Vagina (tissue), 2 donors: ENCODE data around the gene VGF. TPM values are rescaled to one million over a fixed set of nuclear protein-coding genes. Genes with fewer than 3 reads are reported as not detected.
"Not testable (repeated sequence)": the region's sequence is repeated elsewhere in the genome, so short reads cannot be mapped to it uniquely, and the experiment has no call there.

Experiments used
- DNase-seq, 2 donors: peaks; one replicate each; pipeline ENCODE4 v3.0.0-alpha.2; 2017; ENCODE audit errors: extremely low spot score in 2 of 2
- H3K27ac ChIP-seq: fragments of 200-600 bp; sonication (generic); one replicate; pipeline ENCODE4 v1.5.1; 2019
- H3K27me3 ChIP-seq: fragments of 200-600 bp; sonication (generic); one replicate; pipeline ENCODE4 v1.5.1; 2019
- H3K36me3 ChIP-seq, 2 donors: fragments of 200-600 bp; sonication (generic); one replicate each; pipeline ENCODE4 v1.5.1; 2017 to 2019
- H3K4me1 ChIP-seq: fragments of 200-600 bp; sonication (generic); one replicate; pipeline ENCODE4 v1.5.1; 2019
- H3K4me3 ChIP-seq, 2 donors: fragments of 200-600 bp; sonication (generic); 1 replicate in 1 of 2; 2 replicates in 1 of 2; pipeline ENCODE4 v1.5.1; 2016 to 2019
- H3K9me3 ChIP-seq: fragments of 200-600 bp; sonication (generic); one replicate; pipeline ENCODE4 v1.5.1; 2019
- POLR2A ChIP-seq, 2 donors: fragments of 450-650 bp; IDR thresholded peaks; one replicate each; pipeline ENCODE4 v1.6.1; 2017; ENCODE audit warnings: antibody characterized with exemption in 2 of 2, mild to moderate bottlenecking in 2 of 2, moderate library complexity in 2 of 2
- POLR2AphosphoS5 ChIP-seq, 2 donors: sonication (generic); formaldehyde crosslinking; IDR thresholded peaks; one replicate each; pipeline ENCODE4 v1.9.0; 2017; ENCODE audit warnings: antibody characterized with exemption in 2 of 2, mild to moderate bottlenecking in 2 of 2, low read depth in 1 of 2; ENCODE audit not compliant: insufficient read depth in 1 of 2
- intact Hi-C: fragments of 100-400 bp; cut with DNase I; formaldehyde crosslinking; loops from one replicate; pipeline ENCODE4 v1.15.1; 2023
- total RNA-seq: library from RNA; depleted of rRNA; stranded (reverse); fragments of >200 nt; gene quantifications from one replicate; pipeline ENCODE4 v1.2.3, GENCODE V29; 2016
- TF ChIP-seq, protein P1 (sequence below), 3 experiments: fragments of 450-650 bp in 2 of 3; fragments of 200-600 bp in 1 of 3; sonication (generic) in 1 of 3; IDR thresholded peaks; one replicate each; pipeline ENCODE4 v1.5.1; 2017 to 2019; ENCODE audit warnings: antibody characterized with exemption in 3 of 3, mild to moderate bottlenecking in 2 of 3, moderate library complexity in 2 of 3

VGF gene
- total RNA-seq, 1 donor from 2014 or later, result 1.2 TPM

DNA sequence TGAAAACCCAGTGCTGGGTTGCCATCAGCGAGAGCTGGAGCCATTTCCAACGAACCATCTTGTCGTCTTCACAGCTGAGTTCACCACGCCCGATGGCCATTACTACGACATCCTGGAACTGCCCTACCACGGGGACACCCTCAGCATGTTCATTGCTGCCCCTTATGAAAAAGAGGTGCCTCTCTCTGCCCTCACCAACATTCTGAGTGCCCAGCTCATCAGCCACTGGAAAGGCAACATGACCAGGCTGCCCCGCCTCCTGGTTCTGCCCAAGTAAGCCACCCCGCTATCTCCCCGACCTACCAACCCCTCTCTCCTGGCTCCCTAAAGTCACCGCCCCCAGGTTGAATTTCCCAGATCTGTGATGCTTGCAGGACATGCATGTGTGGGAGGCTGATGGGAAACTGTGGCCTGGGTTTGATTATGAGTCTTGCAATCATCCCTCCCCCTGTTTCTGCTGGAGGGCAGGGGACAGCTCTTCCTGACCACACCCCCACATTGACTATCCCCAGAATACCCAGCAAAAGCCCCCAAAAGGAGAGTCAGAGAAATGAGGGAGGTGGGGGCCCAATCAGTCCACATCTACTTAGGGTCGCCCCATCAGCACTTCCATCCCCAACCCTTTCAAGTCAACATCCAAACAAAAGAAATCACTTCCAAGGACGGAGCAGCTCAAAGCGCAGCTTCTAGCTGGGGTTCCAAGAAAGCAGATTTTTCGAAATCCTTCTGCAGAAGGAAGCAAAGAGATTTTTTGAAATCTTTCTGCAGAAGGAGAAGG, 31.6 kb downstream of the VGF start:
- Histone ChIP-seq H3K27ac (no peak overlapping the region), H3K4me1 (peaks cover 6% of the 10 kb centered on the region), H3K4me3 (no peak overlapping the region), H3K36me3 (no peaks in the 10 kb centered on the region), H3K27me3 (no peaks in the 10 kb centered on the region), H3K9me3 (no peaks in the 10 kb centered on the region)
- no peak for TF ChIP-seq POLR2A (IDR thresholded peaks at IDR 0.05)
- TF ChIP-seq POLR2AphosphoS5 (IDR thresholded peaks at IDR 0.05; ENCODE audit: insufficient read depth in 1 of 2, low read depth in 1 of 2), result no peak
- TF ChIP-seq, protein P1, sequence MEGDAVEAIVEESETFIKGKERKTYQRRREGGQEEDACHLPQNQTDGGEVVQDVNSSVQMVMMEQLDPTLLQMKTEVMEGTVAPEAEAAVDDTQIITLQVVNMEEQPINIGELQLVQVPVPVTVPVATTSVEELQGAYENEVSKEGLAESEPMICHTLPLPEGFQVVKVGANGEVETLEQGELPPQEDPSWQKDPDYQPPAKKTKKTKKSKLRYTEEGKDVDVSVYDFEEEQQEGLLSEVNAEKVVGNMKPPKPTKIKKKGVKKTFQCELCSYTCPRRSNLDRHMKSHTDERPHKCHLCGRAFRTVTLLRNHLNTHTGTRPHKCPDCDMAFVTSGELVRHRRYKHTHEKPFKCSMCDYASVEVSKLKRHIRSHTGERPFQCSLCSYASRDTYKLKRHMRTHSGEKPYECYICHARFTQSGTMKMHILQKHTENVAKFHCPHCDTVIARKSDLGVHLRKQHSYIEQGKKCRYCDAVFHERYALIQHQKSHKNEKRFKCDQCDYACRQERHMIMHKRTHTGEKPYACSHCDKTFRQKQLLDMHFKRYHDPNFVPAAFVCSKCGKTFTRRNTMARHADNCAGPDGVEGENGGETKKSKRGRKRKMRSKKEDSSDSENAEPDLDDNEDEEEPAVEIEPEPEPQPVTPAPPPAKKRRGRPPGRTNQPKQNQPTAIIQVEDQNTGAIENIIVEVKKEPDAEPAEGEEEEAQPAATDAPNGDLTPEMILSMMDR (IDR thresholded peaks at IDR 0.05), result no peak
- no peak for DNase-seq
- intact Hi-C loops, result no loop called here

DNA sequence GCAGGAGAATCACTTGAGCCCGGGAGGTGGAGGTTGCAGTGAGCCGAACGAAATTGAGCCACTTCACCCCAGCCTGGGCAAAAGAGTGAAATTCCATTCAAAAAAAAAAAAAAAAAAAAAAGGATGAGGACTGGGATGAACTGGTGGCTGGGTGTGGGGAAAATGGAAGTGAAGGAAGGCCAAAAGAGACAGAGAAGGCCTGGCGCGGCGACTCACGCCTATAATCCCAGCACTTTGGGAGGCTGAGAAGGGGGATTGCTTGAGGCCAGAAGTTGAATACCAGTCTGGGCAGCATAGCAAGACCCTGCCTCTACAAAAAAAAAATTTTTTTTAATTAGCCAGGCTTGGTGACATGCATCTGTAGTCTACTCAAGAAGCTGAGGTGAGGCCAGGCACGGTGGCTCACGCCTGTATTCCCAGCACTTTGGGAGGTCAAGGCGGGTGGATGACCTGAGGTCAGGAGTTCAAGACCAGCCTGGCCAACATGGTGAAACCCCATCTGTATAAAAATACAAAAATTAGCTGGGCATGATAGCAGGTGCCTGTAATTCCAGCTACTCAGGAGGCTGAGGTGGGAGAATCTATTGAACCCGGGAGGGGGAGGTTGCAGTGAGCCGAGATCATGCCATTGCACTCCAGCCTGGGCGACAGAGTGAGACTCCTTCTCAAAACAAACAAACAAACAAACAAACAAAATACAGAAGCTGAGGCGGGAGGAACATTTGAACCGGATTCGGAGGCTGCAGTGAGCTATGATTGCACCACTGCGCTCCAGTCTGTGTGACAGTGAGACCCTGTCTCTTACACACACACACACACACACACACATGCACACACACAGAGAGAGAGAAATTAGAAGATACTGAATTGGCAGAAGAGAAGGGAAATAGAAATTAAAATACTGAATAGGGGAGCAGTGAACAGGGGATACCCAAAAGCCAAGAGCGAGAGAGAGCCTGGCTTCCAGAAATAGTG, 32.5 kb downstream of the VGF start:
- intact Hi-C loops, H3K4me3 ChIP-seq, DNase-seq, H3K27me3 ChIP-seq, H3K36me3 ChIP-seq, H3K9me3 ChIP-seq, H3K27ac ChIP-seq, H3K4me1 ChIP-seq: not testable (repeated sequence)

DNA sequence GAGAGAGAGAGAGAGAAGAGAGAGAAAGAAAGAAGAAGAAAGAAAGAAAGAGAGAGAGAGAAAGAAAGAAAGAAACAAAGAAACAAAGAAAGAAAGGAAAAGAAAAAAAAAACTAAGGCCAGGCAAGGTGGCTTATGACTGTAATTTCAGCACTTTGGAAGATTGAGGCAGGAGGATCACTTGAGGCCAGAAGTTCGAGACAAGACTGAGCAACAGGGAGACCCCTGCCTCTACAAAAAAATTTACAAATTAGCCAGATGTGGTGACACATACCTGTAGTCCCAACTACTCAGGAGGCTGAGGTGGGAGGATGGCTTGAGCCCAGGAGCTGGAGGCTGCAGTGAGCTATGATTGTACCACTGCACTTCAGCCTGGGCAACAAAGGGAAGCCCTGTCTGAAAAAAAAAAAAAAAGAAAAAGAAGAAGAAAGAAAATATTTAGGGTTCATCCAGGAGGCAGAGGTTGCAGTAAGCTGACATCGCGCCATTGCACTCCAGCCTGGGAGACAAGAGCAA, 35.7 kb downstream of the VGF start:
- DNase-seq, result no peak
- H3K27ac ChIP-seq, result no peak overlapping the region
- H3K9me3 ChIP-seq, result no peaks in the 10 kb centered on the region
- no peaks in the 10 kb centered on the region for H3K27me3 ChIP-seq
- no peaks in the 10 kb centered on the region for H3K36me3 ChIP-seq
- H3K4me1 ChIP-seq, result peaks cover 32% of the 10 kb centered on the region
- TF ChIP-seq, protein P1 (IDR thresholded peaks at IDR 0.05), result no peak
- TF ChIP-seq POLR2A (IDR thresholded peaks at IDR 0.05), result no peak
- no peak for TF ChIP-seq POLR2AphosphoS5 (IDR thresholded peaks at IDR 0.05; ENCODE audit: insufficient read depth in 1 of 2, low read depth in 1 of 2)
- intact Hi-C loops, result loop anchor here (5.0 kb wide), 1 partner anchor 42 kb away; the partner anchor contains the start of gene TRIM56
- no peak overlapping the region for H3K4me3 ChIP-seq

DNA sequence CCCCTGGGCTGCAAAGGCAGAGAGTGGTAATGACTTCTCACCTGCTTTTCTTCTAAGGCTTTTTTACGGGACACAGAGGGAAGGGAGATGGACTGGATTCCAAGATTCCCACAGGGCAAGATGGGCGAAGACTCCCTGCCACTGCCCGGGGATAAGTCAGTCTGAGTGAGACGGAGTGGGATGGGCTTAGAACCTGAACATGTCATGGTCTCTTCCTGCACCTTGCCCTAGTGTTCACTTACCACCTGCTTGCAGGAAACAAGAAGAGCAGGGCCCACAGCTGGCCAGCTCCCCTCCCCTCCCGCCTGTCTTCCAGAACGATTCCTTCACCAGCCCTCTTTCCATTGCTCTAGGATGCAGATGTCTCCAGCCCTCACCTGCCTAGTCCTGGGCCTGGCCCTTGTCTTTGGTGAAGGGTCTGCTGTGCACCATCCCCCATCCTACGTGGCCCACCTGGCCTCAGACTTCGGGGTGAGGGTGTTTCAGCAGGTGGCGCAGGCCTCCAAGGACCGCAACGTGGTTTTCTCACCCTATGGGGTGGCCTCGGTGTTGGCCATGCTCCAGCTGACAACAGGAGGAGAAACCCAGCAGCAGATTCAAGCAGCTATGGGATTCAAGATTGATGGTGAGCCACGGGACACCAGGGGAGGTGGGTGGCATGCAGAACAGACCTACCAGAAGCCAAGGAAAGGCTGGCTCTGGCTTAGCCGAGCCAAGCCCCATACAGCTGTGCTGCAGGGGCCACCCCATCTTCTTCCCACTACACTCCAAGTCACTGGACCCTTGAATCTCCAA, 37.1 kb downstream of the VGF start:
- DNase-seq, result no peak
- TF ChIP-seq POLR2AphosphoS5 (IDR thresholded peaks at IDR 0.05; ENCODE audit: insufficient read depth in 1 of 2, low read depth in 1 of 2) (no peak), POLR2A (IDR thresholded peaks at IDR 0.05) (no peak)
- TF ChIP-seq, protein P1 (IDR thresholded peaks at IDR 0.05), result no peak
- H3K9me3 ChIP-seq, result no peaks in the 10 kb centered on the region
- H3K27me3 ChIP-seq, result no peaks in the 10 kb centered on the region
- H3K36me3 ChIP-seq, result no peaks in the 10 kb centered on the region
- peak overlapping the region in 1 of 2 donors; percentile 14 for H3K4me3 ChIP-seq
- H3K27ac ChIP-seq, result no peak overlapping the region
- H3K4me1 ChIP-seq, result peaks cover 41% of the 10 kb centered on the region
- intact Hi-C loops, result loop anchor here (5.0 kb wide), 1 partner anchor 41 kb away; the partner anchor contains the start of gene TRIM56
